ENCODE measurements around the gene SUSD4. TPM values are rescaled to one million over a fixed set of nuclear protein-coding genes. Genes with fewer than 3 reads are reported as not detected.

The SUSD4 gene
- total RNA-seq, 1 experiment from 2014 or later: 3.5 TPM

- Histone ChIP-seq H3K56ac (ENCODE audit: insufficient read length, low read depth, low read length) (no peak overlapping the region), H3K14ac (ENCODE audit: insufficient read depth, low read length) (no peak overlapping the region; the same call in 1 of the 2 replicates), H3K9me3 (ENCODE audit: control insufficient read depth, low read depth, low read length) (no peaks in the 10 kb centered on the region), H3K79me1 (ENCODE audit: insufficient read depth, low read depth, low read length, poor library complexity, severe bottlenecking) (no peaks in the 10 kb centered on the region), H3K79me2 (ENCODE audit: insufficient read depth, low read length) (no peaks in the 10 kb centered on the region), H3T11ph (ENCODE audit: low read length) (no peak overlapping the region), H2AFZ (ENCODE audit: low read length) (no peak overlapping the region), H3K27ac (ENCODE audit: insufficient read length, low read depth, low read length) (no peak overlapping the region), H3K9ac (ENCODE audit: extremely low read depth, insufficient read length, low read length) (no peak overlapping the region), H3K23me2 (ENCODE audit: insufficient read length, low read depth, low read length, poor library complexity, severe bottlenecking) (no peaks in the 10 kb centered on the region), H2BK5ac (ENCODE audit: insufficient read length, low read length) (no peak overlapping the region), H3K4ac (ENCODE audit: low read depth, low read length) (no peak overlapping the region), H4K91ac (ENCODE audit: insufficient read length, low read depth, low read length) (no peak overlapping the region), H4K20me1 (ENCODE audit: control insufficient read depth, insufficient read depth, insufficient read length) (no peaks in the 10 kb centered on the region), H4K8ac (replicated peaks; ENCODE audit: insufficient read length, low read depth, low read length) (no peak overlapping the region), H2AK5ac (ENCODE audit: insufficient read length, low read length) (no peak overlapping the region), H2BK15ac (ENCODE audit: low read depth, low read length) (no peak overlapping the region), H4K5ac (ENCODE audit: insufficient read length, low read depth, low read length) (no peak overlapping the region), H3K4me1 (ENCODE audit: insufficient read depth, low read length) (no peaks in the 10 kb centered on the region), H2BK120ac (ENCODE audit: low read depth, low read length, poor library complexity, severe bottlenecking) (no peak overlapping the region), H3K4me2 (ENCODE audit: insufficient read depth, insufficient read length, low read length) (no peak overlapping the region), H3K18ac (ENCODE audit: insufficient read length, low read depth, low read length) (no peak overlapping the region), H2BK12ac (ENCODE audit: insufficient read length, low read depth, low read length) (no peak overlapping the region), H2BK20ac (ENCODE audit: low read depth, low read length, poor library complexity, severe bottlenecking) (no peak overlapping the region), H3K27me3 (ENCODE audit: insufficient read depth, low read length) (no peaks in the 10 kb centered on the region), H3K23ac (ENCODE audit: insufficient read length, low read depth, low read length) (no peak overlapping the region)
- H3K27ac Mint-ChIP-seq: no peak overlapping the region
- no peaks in the 10 kb centered on the region for H3K9me3 Mint-ChIP-seq
- no CpG with 5 or more reads among the region's 6 CpGs for WGBS (ENCODE audit: extremely low coverage, insufficient read length, low lambda C conversion rate)
- H3K36me3 Mint-ChIP-seq (ENCODE audit: insufficient read depth in 1 of 3, low read depth in 3 of 3): no peaks in the 10 kb centered on the region
- H3K4me1 Mint-ChIP-seq: peaks cover 16 to 23% of the 10 kb centered on the region in 2 experiments
- H3K4me3 Mint-ChIP-seq: no peak overlapping the region
- peaks cover 3% of the 10 kb centered on the region; the same call in 1 of the 2 replicates for H3K27me3 Mint-ChIP-seq (ENCODE audit: low read depth)
- no peak for DNase-seq
- no peak for TF ChIP-seq CTCF (conservative IDR thresholded peaks at IDR 0.05)
Observed at GRCh38 chr1:223337174-223337869, 26.7 kb downstream of the SUSD4 start.
